ENCODE measurements around the gene ZSCAN12.
A peak's percentile ranks its signal among the peaks of the same experiment; 100 is the strongest.

Gene ZSCAN12

DNA sequence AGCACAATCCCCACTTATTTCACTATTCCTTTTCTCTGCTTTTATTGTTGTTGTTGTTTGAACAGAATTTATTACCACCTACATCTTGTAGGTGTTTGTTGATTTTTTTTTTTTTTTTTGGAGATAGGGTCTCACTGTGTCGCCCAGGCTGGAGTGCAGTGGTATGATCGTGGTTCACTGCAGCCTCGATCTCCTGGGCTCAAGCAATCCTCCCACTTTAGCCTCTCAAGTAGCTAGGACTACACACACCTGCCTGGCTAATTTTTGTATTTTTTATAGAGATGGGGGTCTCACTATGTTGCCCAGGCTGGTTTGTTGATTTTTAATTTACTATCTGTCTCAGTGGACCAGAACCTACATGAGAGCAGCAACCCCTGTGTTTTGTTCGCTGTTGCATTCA, 3.6 kb downstream of the ZSCAN12 start:
- H3K27me3 ChIP-seq (ENCODE audit: control insufficient read depth, insufficient read depth, low read length), result no peaks in the 10 kb centered on the region
- no peaks in the 10 kb centered on the region for H3K9me3 ChIP-seq (ENCODE audit: control insufficient read depth, insufficient read depth, low read length)
- peaks cover 12% of the 10 kb centered on the region for H3K36me3 ChIP-seq (ENCODE audit: control insufficient read depth, insufficient read depth, low read length)
- no peak overlapping the region for H3K27ac ChIP-seq (ENCODE audit: low read length)
- no peak overlapping the region for H3K4me3 ChIP-seq (ENCODE audit: low read length)
- DNase-seq (ENCODE audit: low read depth, low spot score), result no peak
- WGBS (ENCODE audit: insufficient coverage, insufficient read length), result no CpG with 5 or more reads among the region's 4 CpGs
- no peaks in the 10 kb centered on the region; the same call in 1 of the 2 replicates for H3K4me1 ChIP-seq (ENCODE audit: control insufficient read depth, insufficient read depth, low read length)

- H3K36me3 ChIP-seq (ENCODE audit: control insufficient read depth, insufficient read depth, low read length), result peaks cover 19% of the 10 kb centered on the region
- 100% methylated on average over 1 of the region's 5 CpGs for WGBS (ENCODE audit: insufficient coverage, insufficient read length)
- H3K4me1 ChIP-seq (ENCODE audit: control insufficient read depth, insufficient read depth, low read length), result no peaks in the 10 kb centered on the region; the same call in 1 of the 2 replicates
- no peaks in the 10 kb centered on the region for H3K27me3 ChIP-seq (ENCODE audit: control insufficient read depth, insufficient read depth, low read length)
- no peak overlapping the region for H3K4me3 ChIP-seq (ENCODE audit: low read length)
- no peak for DNase-seq (ENCODE audit: low read depth, low spot score)
- no peaks in the 10 kb centered on the region for H3K9me3 ChIP-seq (ENCODE audit: control insufficient read depth, insufficient read depth, low read length)
- no peak overlapping the region for H3K27ac ChIP-seq (ENCODE audit: low read length)
These were observed 5.5 kb downstream of the ZSCAN12 start for GRCh38 chr6:28393912-28394662.

DNA sequence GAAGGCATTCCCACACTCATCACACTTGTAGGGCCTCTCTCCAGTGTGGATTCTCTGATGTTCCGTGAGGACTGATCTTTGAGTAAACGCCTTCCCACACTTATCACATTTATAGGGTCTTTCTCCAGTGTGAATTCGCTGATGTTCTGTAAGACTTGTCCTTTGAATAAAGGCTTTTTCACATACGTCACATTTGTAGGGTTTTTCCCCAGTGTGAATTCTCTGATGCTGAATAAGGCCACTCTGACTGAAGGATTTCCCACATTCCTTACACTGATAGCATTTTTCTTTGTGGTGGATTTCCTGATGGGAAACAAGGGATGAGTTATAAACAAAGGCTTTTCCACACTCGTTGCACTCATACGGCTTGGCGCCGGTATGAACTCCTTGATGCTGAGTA, 8.9 kb downstream of the ZSCAN12 start:
- no peaks in the 10 kb centered on the region for H3K4me1 ChIP-seq (ENCODE audit: control insufficient read depth, insufficient read depth, low read length)
- H3K27ac ChIP-seq (ENCODE audit: low read length), result no peak overlapping the region
- H3K27me3 ChIP-seq (ENCODE audit: control insufficient read depth, insufficient read depth, low read length), result no peaks in the 10 kb centered on the region
- H3K9me3 ChIP-seq (ENCODE audit: control insufficient read depth, insufficient read depth, low read length), result no peaks in the 10 kb centered on the region
- H3K36me3 ChIP-seq (ENCODE audit: control insufficient read depth, insufficient read depth, low read length), result peaks cover 16% of the 10 kb centered on the region; the same call in 1 of the 2 replicates
- no peak overlapping the region for H3K4me3 ChIP-seq (ENCODE audit: low read length)
- WGBS (ENCODE audit: insufficient coverage, insufficient read length), result no CpG with 5 or more reads among the region's 8 CpGs
- no peak for DNase-seq (ENCODE audit: low read depth, low spot score)

DNA sequence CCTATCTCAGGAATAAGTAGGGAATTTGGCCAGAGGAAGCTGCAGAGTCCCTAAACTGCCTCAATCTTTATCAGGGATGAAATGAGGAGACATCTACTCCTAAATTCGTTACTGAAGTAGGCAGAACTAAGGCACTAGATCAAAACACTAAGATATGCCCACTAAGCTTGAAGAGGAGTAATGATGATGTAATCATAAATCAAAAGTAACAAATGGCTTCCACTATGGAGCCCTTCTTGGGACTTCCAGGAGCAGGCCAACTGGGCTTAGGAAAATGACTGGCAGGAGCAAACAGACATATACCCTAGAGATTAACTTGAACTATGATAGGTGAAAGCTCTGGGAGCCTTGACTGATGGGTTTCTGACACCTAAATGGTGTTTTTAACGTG, 15.4 kb downstream of the ZSCAN12 start:
- Histone ChIP-seq H3K9me3 (ENCODE audit: control insufficient read depth, insufficient read depth, low read length) (no peaks in the 10 kb centered on the region; the same call in 1 of the 2 replicates), H3K27ac (ENCODE audit: low read length) (no peak overlapping the region), H3K4me1 (ENCODE audit: control insufficient read depth, insufficient read depth, low read length) (no peaks in the 10 kb centered on the region), H3K4me3 (ENCODE audit: low read length) (no peak overlapping the region), H3K36me3 (ENCODE audit: control insufficient read depth, insufficient read depth, low read length) (peaks cover 6% of the 10 kb centered on the region; the same call in 1 of the 2 replicates), H3K27me3 (ENCODE audit: control insufficient read depth, insufficient read depth, low read length) (no peaks in the 10 kb centered on the region)
- WGBS (ENCODE audit: insufficient coverage, insufficient read length), result no CpG with 5 or more reads among the region's 2 CpGs
- DNase-seq (ENCODE audit: low read depth, low spot score), result no peak

- Histone ChIP-seq H3K4me1 (ENCODE audit: control insufficient read depth, insufficient read depth, low read length) (no peaks in the 10 kb centered on the region), H3K36me3 (ENCODE audit: control insufficient read depth, insufficient read depth, low read length) (peaks cover 6% of the 10 kb centered on the region; the same call in 1 of the 2 replicates), H3K27me3 (ENCODE audit: control insufficient read depth, insufficient read depth, low read length) (no peaks in the 10 kb centered on the region), H3K4me3 (ENCODE audit: low read length) (peak overlapping the region; percentile 43; the same call in 1 of the 2 replicates), H3K9me3 (ENCODE audit: control insufficient read depth, insufficient read depth, low read length) (no peaks in the 10 kb centered on the region; the same call in 1 of the 2 replicates), H3K27ac (ENCODE audit: low read length) (no peak overlapping the region)
- peak; percentile 79 for DNase-seq (ENCODE audit: low read depth, low spot score)
- no CpG with 5 or more reads among the region's 31 CpGs for WGBS (ENCODE audit: insufficient coverage, insufficient read length)
These were observed 16.1 kb downstream of the ZSCAN12 start for GRCh38 chr6:28383235-28384142.

DNA sequence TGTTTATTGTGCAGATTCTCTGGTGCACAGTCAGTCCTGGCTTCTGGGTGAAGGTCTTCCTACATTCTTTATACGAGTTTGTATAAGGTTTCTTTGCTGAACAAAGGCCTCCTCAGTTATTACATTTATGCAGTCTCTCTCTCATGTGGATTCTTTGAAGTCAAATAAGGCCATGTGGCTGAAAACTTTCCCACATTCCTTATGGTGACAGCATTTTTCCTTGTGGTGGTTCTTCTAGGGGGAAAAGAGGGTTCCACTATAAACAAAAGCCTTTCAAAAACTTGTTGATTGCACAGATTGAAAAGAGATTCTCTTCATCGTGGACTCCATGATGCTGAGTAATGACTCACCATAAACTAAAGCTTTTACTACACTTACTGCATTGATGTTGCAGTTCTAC, 19.2 kb downstream of the ZSCAN12 start:
- Histone ChIP-seq H3K36me3 (ENCODE audit: control insufficient read depth, insufficient read depth, low read length) (peaks cover 6% of the 10 kb centered on the region; the same call in 1 of the 2 replicates), H3K4me3 (ENCODE audit: low read length) (no peak overlapping the region), H3K27me3 (ENCODE audit: control insufficient read depth, insufficient read depth, low read length) (no peaks in the 10 kb centered on the region), H3K27ac (ENCODE audit: low read length) (no peak overlapping the region), H3K4me1 (ENCODE audit: control insufficient read depth, insufficient read depth, low read length) (no peaks in the 10 kb centered on the region), H3K9me3 (ENCODE audit: control insufficient read depth, insufficient read depth, low read length) (no peaks in the 10 kb centered on the region; the same call in 1 of the 2 replicates)
- DNase-seq (ENCODE audit: low read depth, low spot score), result no peak
- WGBS (ENCODE audit: insufficient coverage, insufficient read length), result no CpG with 5 or more reads among the region's 2 CpGs

- H3K4me1 ChIP-seq (ENCODE audit: control insufficient read depth, insufficient read depth, low read length), result no peaks in the 10 kb centered on the region
- H3K27ac ChIP-seq (ENCODE audit: low read length), result no peak overlapping the region
- H3K4me3 ChIP-seq (ENCODE audit: low read length), result no peak overlapping the region
- no peak for DNase-seq (ENCODE audit: low read depth, low spot score)
- H3K9me3 ChIP-seq (ENCODE audit: control insufficient read depth, insufficient read depth, low read length), result no peaks in the 10 kb centered on the region; the same call in 1 of the 2 replicates
- H3K36me3 ChIP-seq (ENCODE audit: control insufficient read depth, insufficient read depth, low read length), result peaks cover 6% of the 10 kb centered on the region; the same call in 1 of the 2 replicates
- H3K27me3 ChIP-seq (ENCODE audit: control insufficient read depth, insufficient read depth, low read length), result no peaks in the 10 kb centered on the region
These were observed 20.9 kb downstream of the ZSCAN12 start for GRCh38 chr6:28378644-28379043.

- H3K27ac ChIP-seq (ENCODE audit: low read length), result no peak overlapping the region
- H3K4me3 ChIP-seq (ENCODE audit: low read length), result no peak overlapping the region
- no peaks in the 10 kb centered on the region; the same call in 1 of the 2 replicates for H3K9me3 ChIP-seq (ENCODE audit: control insufficient read depth, insufficient read depth, low read length)
- no peaks in the 10 kb centered on the region for H3K4me1 ChIP-seq (ENCODE audit: control insufficient read depth, insufficient read depth, low read length)
- no peaks in the 10 kb centered on the region for H3K27me3 ChIP-seq (ENCODE audit: control insufficient read depth, insufficient read depth, low read length)
- DNase-seq (ENCODE audit: low read depth, low spot score), result no peak
- peaks cover 6% of the 10 kb centered on the region; the same call in 1 of the 2 replicates for H3K36me3 ChIP-seq (ENCODE audit: control insufficient read depth, insufficient read depth, low read length)
- no CpG with 5 or more reads among the region's 1 CpG for WGBS (ENCODE audit: insufficient coverage, insufficient read length)
These were observed 21.7 kb downstream of the ZSCAN12 start for GRCh38 chr6:28377879-28378278.

- no peak for DNase-seq (ENCODE audit: low read depth, low spot score)
- no peaks in the 10 kb centered on the region for H3K4me1 ChIP-seq (ENCODE audit: control insufficient read depth, insufficient read depth, low read length)
- no peaks in the 10 kb centered on the region for H3K27me3 ChIP-seq (ENCODE audit: control insufficient read depth, insufficient read depth, low read length)
- no peaks in the 10 kb centered on the region for H3K36me3 ChIP-seq (ENCODE audit: control insufficient read depth, insufficient read depth, low read length)
- no CpG with 5 or more reads among the region's 1 CpG for WGBS (ENCODE audit: insufficient coverage, insufficient read length)
- H3K27ac ChIP-seq (ENCODE audit: low read length), result no peak overlapping the region
- H3K4me3 ChIP-seq (ENCODE audit: low read length), result no peak overlapping the region
- H3K9me3 ChIP-seq (ENCODE audit: control insufficient read depth, insufficient read depth, low read length), result no peaks in the 10 kb centered on the region
These were observed 25.6 kb downstream of the ZSCAN12 start for GRCh38 chr6:28373925-28374324.

GRCh38 chr6:28371706-28372451, 27.7 kb downstream of the ZSCAN12 start:
- no CpG with 5 or more reads among the region's 9 CpGs for WGBS (ENCODE audit: insufficient coverage, insufficient read length)
- no peaks in the 10 kb centered on the region for H3K9me3 ChIP-seq (ENCODE audit: control insufficient read depth, insufficient read depth, low read length)
- no peak for DNase-seq (ENCODE audit: low read depth, low spot score)
- no peaks in the 10 kb centered on the region for H3K27me3 ChIP-seq (ENCODE audit: control insufficient read depth, insufficient read depth, low read length)
- H3K4me1 ChIP-seq (ENCODE audit: control insufficient read depth, insufficient read depth, low read length), result no peaks in the 10 kb centered on the region
- no peak overlapping the region for H3K27ac ChIP-seq (ENCODE audit: low read length)
- no peaks in the 10 kb centered on the region for H3K36me3 ChIP-seq (ENCODE audit: control insufficient read depth, insufficient read depth, low read length)
- H3K4me3 ChIP-seq (ENCODE audit: low read length), result no peak overlapping the region

Measured in iPS DF 6.9 (cell line).